Psoas muscle (tissue), 8 donors: ENCODE data around the gene MLKL. TPM values are rescaled to one million over a fixed set of nuclear protein-coding genes. Genes with fewer than 3 reads are reported as not detected.

Experiments used
- ATAC-seq, 4 donors: fragments of 200-7000 bp; cut with Tn5 transposase; one replicate each; pipeline ENCODE4 v1.9.1; 2020; ENCODE audit warnings: moderate library complexity in 3 of 4, mild to moderate bottlenecking in 2 of 4
- DNase-seq, 2 donors: peaks; one replicate each; pipeline ENCODE4 v3.0.0-alpha.2; 2020
- H3K27ac ChIP-seq: fragments of 200-600 bp; one replicate; pipeline ENCODE4 v1.8.0; 2022
- H3K27me3 ChIP-seq, 3 donors: fragments of 200-600 bp in 1 of 3; one replicate each; pipeline versions ENCODE4 v1.6.1 to v1.8.0; 2013 to 2022; ENCODE audit warnings: low read length in 2 of 3, mild to moderate bottlenecking in 2 of 3, moderate library complexity in 1 of 3; ENCODE audit not compliant: insufficient read depth in 3 of 3
- H3K36me3 ChIP-seq, 2 donors: fragments of 200-600 bp in 1 of 2; one replicate each; pipeline versions ENCODE4 v1.6.1 to v1.8.0; 2013 to 2022; ENCODE audit warnings: low read depth in 1 of 2, mild to moderate bottlenecking in 1 of 2, moderate library complexity in 1 of 2; ENCODE audit not compliant: insufficient read depth in 1 of 2
- H3K4me1 ChIP-seq: fragments of 200-600 bp; one replicate; pipeline ENCODE4 v1.8.0; 2022
- H3K4me3 ChIP-seq: fragments of 200-600 bp; one replicate; pipeline ENCODE4 v1.8.0; 2022; ENCODE audit warnings: mild to moderate bottlenecking
- H3K9me3 ChIP-seq: fragments of 200-600 bp; one replicate; pipeline ENCODE4 v1.8.0; 2022
- CTCF ChIP-seq: fragments of 200-600 bp; IDR thresholded peaks from one replicate; pipeline ENCODE4 v1.8.0; 2022; ENCODE audit warnings: antibody characterized with exemption
- WGBS, 3 donors: extraction: QIAGEN DNeasy Blood & Tissue Kit; methylation state at CpG; one replicate each; pipeline versions ENCODE4 v1.1.6 to v1.1.7; 2013; 5-methylcytosine and 5-hydroxymethylcytosine counted together
- intact Hi-C, 2 donors: fragments of 100-400 bp; cut with DNase I; formaldehyde crosslinking; loops; one replicate each; pipeline versions ENCODE4 v1.11.0 to v1.14.2; 2022
- polyA plus RNA-seq, 3 donors: library from polyadenylated mRNA; stranded (reverse); fragments of 200-250 nt; gene quantifications; one replicate each; pipeline ENCODE4 v1.2.3, GENCODE V29; 2013
- total RNA-seq, 4 donors: library from RNA; stranded (reverse); fragmentation: NEBNext Ultra II Directional in 2 of 4; extraction: Animal tissue kit (Norgen Biotek cat#: 25700) in 2 of 4; gene quantifications; one replicate each; pipeline versions ENCODE4 v1.2.1 to v1.2.4, GENCODE V29; 2021 to 2023
- donor health status: healthy with polysubstance abuse.
- donor health status: DM: no; HTN: no; CAD: no; lungs with moderate emphysema.
- donor health status: Bipolar disorder and iron deficiency.
- donor health status: healthy.
- donor health status: DM: yes; HTN: yes; CAD: no.
- donor health status: DM: no; HTN: no; CAD: no.
- donor health status: DM: no; HTN: no; CAD: no.
- donor health status: DM: yes; HTN: yes; CAD: no.

MLKL gene
- total and polyA plus RNA-seq, 7 donors, result 0.56 to 3.4 (median 2.2) TPM

- no peaks in the 10 kb centered on the region for H3K4me1 ChIP-seq
- peak in 1 of 2 donors; percentile 31 for DNase-seq
- no peak overlapping the region for H3K4me3 ChIP-seq
- H3K36me3 ChIP-seq, result no peaks in the 10 kb centered on the region
- no peaks in the 10 kb centered on the region for H3K9me3 ChIP-seq
- peaks cover 0 to 19% (median 0%) of the 10 kb centered on the region in 3 donors for H3K27me3 ChIP-seq
- intact Hi-C loops, result no loop called here
- 31 to 53% (median 35%) methylated on average over 8 to 10 of the region's 10 CpGs for WGBS, 3 donors
- no peak for TF ChIP-seq CTCF
- no peak overlapping the region for H3K27ac ChIP-seq
- peak in 1 of 4 donors; percentile 4 for ATAC-seq
These were observed 37.5 kb upstream of the MLKL start for GRCh38 chr16:74738113-74738541.

- H3K27ac ChIP-seq, result no peak overlapping the region
- 70 to 75% (median 71%) methylated on average over 6 of the region's 6 CpGs for whole genome bisulfite sequencing, 3 donors
- intact Hi-C loops, result no loop called here
- TF ChIP-seq CTCF, result no peak
- no peak overlapping the region for H3K4me3 ChIP-seq
- no peaks in the 10 kb centered on the region for H3K36me3 ChIP-seq
- DNase-seq, result peak in 1 of 2 donors; percentile 35
- ATAC-seq, result no peak
- no peaks in the 10 kb centered on the region for H3K4me1 ChIP-seq
- H3K27me3 ChIP-seq, result peaks cover 0 to 14% (median 0%) of the 10 kb centered on the region in 3 donors
- no peaks in the 10 kb centered on the region for H3K9me3 ChIP-seq
These were observed 36.9 kb upstream of the MLKL start for GRCh38 chr16:74737521-74737920.

- Histone ChIP-seq H3K9me3 (no peaks in the 10 kb centered on the region), H3K36me3 (no peaks in the 10 kb centered on the region), H3K27ac (no peak overlapping the region), H3K27me3 (peaks cover 0 to 12% (median 0%) of the 10 kb centered on the region in 3 donors), H3K4me3 (no peak overlapping the region), H3K4me1 (no peaks in the 10 kb centered on the region)
- no peak for TF ChIP-seq CTCF
- DNase-seq (peak in 1 of 2 donors; percentile 12), ATAC-seq (no peak)
- WGBS, 3 donors, result 59 to 66% (median 61%) methylated on average over 9 of the region's 9 CpGs
- intact Hi-C loops, result no loop called here
These were observed 36.0 kb upstream of the MLKL start for GRCh38 chr16:74736531-74737157.

GRCh38 chr16:74735554-74735953 lies 34.9 kb upstream of the MLKL start:
- H3K4me1 ChIP-seq, result no peaks in the 10 kb centered on the region
- intact Hi-C loops, result no loop called here
- 94 to 97% (median 96%) methylated on average over 3 of the region's 3 CpGs for WGBS, 3 donors

More at GRCh38 chr16:74735554-74735953, 34.9 kb upstream of the MLKL start:
- Histone ChIP-seq H3K27ac (no peak overlapping the region), H3K9me3 (no peaks in the 10 kb centered on the region), H3K36me3 (no peaks in the 10 kb centered on the region), H3K4me3 (no peak overlapping the region), H3K27me3 (peaks cover 0 to 12% (median 0%) of the 10 kb centered on the region in 3 donors)
- DNase-seq (no peak), ATAC-seq (no peak)
- no peak for TF ChIP-seq CTCF
